Pancreas (tissue), 10 donors: ENCODE measurements around the gene BARX1. TPM values are rescaled to one million over a fixed set of nuclear protein-coding genes. Genes with fewer than 3 reads are reported as not detected.

ENCODE experiments used
- ATAC-seq, 4 donors: fragments of 200-7000 bp; cut with Tn5 transposase; one replicate each; pipeline versions ENCODE4 v1.8.0 to v1.9.1; 2020; ENCODE audit warnings: mild to moderate bottlenecking in 4 of 4, moderate library complexity in 4 of 4
- DNase-seq, 6 donors: peaks; one replicate each; pipeline ENCODE4 v3.0.0-alpha.2; 2020
- FAIRE-seq: peaks from 2 replicates; lab custom pipeline; 2012; peaks lifted over from hg19 to GRCh38; lab: Jason Lieb, UNC
- H3K27ac ChIP-seq, 4 donors: fragments of 200-600 bp; sonication (generic); 1 replicate in 3 of 4; 2 replicates in 1 of 4; pipeline versions ENCODE4 v1.5.0 to v1.8.0; 2020
- H3K27me3 ChIP-seq, 4 donors: fragments of 200-600 bp; one replicate each; pipeline ENCODE4 v1.8.0; 2021
- H3K36me3 ChIP-seq, 3 donors: fragments of 200-600 bp; sonication (generic) in 1 of 3; one replicate each; pipeline versions ENCODE4 v1.5.0 to v1.8.0; 2020 to 2021
- H3K4me1 ChIP-seq, 3 donors: fragments of 200-600 bp; one replicate each; pipeline ENCODE4 v1.8.0; 2021
- H3K4me3 ChIP-seq, 4 donors: fragments of 200-600 bp; sonication (generic) in 2 of 4; one replicate each; pipeline versions ENCODE4 v1.5.0 to v1.8.0; 2020 to 2021
- H3K9me3 ChIP-seq, 4 donors: fragments of 200-600 bp; one replicate each; pipeline ENCODE4 v1.8.0; 2021
- WGBS, 2 donors: extraction: QIAGEN DNeasy Blood & Tissue Kit; methylation state at CpG; one replicate each; pipeline ENCODE4 v1.1.7; 2013; 5-methylcytosine and 5-hydroxymethylcytosine counted together
- intact Hi-C, 3 donors: fragments of 100-400 bp; cut with DNase I; formaldehyde crosslinking; loops; one replicate each; pipeline versions ENCODE4 v1.11.1 to v1.14.2; 2022
- polyA plus RNA-seq, 2 donors: library from polyadenylated mRNA; stranded (reverse); fragments of 200-250 nt; gene quantifications; one replicate each; pipeline ENCODE4 v1.2.3, GENCODE V29; 2013
- total RNA-seq, 6 donors: library from RNA; stranded (reverse); fragmentation: NEBNext Ultra II Directional in 4 of 6; extraction: Animal tissue kit (Norgen Biotek cat#: 25700) in 4 of 6; gene quantifications; one replicate each; pipeline versions ENCODE4 v1.2.1 to v1.2.4, GENCODE V29; 2021 to 2023
- TF ChIP-seq, protein P1 (sequence below), 4 donors: fragments of 200-600 bp; sonication (generic) in 3 of 4; IDR thresholded peaks; one replicate each; pipeline versions ENCODE4 v1.5.0 to v1.8.0; 2021; ENCODE audit warnings: antibody characterized with exemption in 4 of 4
- donor health status: healthy with polysubstance abuse.
- donor health status: DM: no; HTN: no; CAD: no; lungs with moderate emphysema.
- donor health status: DM: no; HTN: no; CAD: no.
- donor health status: control.
- donor health status: control.
- donor health status: Bipolar disorder and iron deficiency.
- donor health status: DM: yes; HTN: yes; CAD: no.
- donor health status: DM: no; HTN: no; CAD: no.
- donor health status: DM: no; HTN: no; CAD: no.
- donor health status: DM: yes; HTN: yes; CAD: no.

Gene BARX1
- total and polyA plus RNA-seq, 8 donors = 0.19 to 3.7 (median 1.1) TPM; not detected in 3

DNA sequence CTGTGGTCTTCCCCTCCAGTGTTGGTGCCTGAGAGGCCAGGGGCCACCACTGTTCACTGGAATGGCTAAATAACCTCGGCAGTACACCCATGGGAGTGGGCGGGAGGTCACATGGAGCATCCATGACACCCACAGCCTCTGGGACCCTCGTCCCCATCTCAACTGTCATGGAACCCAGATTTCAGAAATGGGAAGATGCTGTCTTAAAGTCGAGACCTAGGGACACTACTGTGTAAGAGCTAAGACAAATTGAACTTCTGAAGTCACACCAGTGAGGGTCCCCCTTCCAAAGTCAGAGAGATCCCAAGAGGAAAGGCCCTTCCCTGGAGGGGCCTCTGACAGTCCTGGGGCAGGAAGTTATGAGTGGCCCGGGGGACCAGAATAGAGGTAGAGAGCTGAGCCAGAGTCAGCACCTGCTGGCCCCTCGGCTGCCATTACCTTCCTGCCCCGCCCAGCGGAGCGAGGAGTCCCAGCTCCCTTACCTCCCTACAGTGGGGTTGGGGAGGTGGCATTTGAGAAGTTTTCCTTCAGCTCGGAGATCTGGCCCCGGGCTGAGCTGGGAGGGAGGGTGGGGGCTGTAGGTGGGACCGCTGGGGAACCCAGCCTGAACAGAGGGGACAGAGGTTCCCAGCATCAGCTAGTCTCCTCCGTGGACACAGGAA lies 7.6 kb downstream of the BARX1 start:
- intact Hi-C loops = no loop called here
- H3K4me1 ChIP-seq = peaks cover 0 to 11% (median 6%) of the 10 kb centered on the region in 3 donors
- no peaks in the 10 kb centered on the region for H3K9me3 ChIP-seq
- H3K27ac ChIP-seq = no peak overlapping the region
- no peak overlapping the region for H3K4me3 ChIP-seq
- H3K36me3 ChIP-seq = no peaks in the 10 kb centered on the region
- no peak for ATAC-seq
- WGBS, 2 donors = 16% methylated on average over 13 of the region's 13 CpGs
- peaks cover 0 to 18% (median 12%) of the 10 kb centered on the region in 4 donors for H3K27me3 ChIP-seq
- no peak for DNase-seq
- TF ChIP-seq, protein P1, sequence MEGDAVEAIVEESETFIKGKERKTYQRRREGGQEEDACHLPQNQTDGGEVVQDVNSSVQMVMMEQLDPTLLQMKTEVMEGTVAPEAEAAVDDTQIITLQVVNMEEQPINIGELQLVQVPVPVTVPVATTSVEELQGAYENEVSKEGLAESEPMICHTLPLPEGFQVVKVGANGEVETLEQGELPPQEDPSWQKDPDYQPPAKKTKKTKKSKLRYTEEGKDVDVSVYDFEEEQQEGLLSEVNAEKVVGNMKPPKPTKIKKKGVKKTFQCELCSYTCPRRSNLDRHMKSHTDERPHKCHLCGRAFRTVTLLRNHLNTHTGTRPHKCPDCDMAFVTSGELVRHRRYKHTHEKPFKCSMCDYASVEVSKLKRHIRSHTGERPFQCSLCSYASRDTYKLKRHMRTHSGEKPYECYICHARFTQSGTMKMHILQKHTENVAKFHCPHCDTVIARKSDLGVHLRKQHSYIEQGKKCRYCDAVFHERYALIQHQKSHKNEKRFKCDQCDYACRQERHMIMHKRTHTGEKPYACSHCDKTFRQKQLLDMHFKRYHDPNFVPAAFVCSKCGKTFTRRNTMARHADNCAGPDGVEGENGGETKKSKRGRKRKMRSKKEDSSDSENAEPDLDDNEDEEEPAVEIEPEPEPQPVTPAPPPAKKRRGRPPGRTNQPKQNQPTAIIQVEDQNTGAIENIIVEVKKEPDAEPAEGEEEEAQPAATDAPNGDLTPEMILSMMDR (IDR thresholded peaks at IDR 0.05) = no peak
- no peak for FAIRE-seq

DNA sequence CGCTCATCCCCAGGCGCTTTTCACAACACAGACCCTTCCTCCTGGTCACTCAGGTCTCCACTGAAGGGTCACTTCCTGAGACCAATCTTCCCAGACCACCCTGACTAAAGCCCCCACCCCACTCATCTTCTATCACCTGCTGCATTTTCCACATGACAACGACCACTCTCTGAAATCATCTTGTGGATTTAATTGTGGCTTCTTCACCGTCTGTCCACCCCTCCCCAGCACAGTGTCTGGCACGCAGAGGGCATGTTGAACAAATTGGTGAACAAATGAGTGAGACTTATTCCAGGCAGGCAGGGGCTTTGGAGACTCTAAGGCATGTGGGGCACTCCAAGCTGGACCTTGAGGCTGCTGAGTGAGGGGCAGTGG lies 8.8 kb downstream of the BARX1 start:
- 9 to 10% methylated on average over 5 of the region's 5 CpGs for WGBS, 2 donors
- Histone ChIP-seq H3K27ac (no peak overlapping the region), H3K4me3 (peak overlapping the region in 2 of 4 donors; percentile 26 to 43), H3K9me3 (no peaks in the 10 kb centered on the region), H3K27me3 (peaks cover 0 to 12% (median 4%) of the 10 kb centered on the region in 4 donors), H3K4me1 (peaks cover 0 to 6% (median 0%) of the 10 kb centered on the region in 3 donors), H3K36me3 (no peaks in the 10 kb centered on the region)
- DNase-seq (no peak), FAIRE-seq (no peak), ATAC-seq (no peak)
- TF ChIP-seq, protein P1 (IDR thresholded peaks at IDR 0.05) = no peak
- intact Hi-C loops = no loop called here

DNA sequence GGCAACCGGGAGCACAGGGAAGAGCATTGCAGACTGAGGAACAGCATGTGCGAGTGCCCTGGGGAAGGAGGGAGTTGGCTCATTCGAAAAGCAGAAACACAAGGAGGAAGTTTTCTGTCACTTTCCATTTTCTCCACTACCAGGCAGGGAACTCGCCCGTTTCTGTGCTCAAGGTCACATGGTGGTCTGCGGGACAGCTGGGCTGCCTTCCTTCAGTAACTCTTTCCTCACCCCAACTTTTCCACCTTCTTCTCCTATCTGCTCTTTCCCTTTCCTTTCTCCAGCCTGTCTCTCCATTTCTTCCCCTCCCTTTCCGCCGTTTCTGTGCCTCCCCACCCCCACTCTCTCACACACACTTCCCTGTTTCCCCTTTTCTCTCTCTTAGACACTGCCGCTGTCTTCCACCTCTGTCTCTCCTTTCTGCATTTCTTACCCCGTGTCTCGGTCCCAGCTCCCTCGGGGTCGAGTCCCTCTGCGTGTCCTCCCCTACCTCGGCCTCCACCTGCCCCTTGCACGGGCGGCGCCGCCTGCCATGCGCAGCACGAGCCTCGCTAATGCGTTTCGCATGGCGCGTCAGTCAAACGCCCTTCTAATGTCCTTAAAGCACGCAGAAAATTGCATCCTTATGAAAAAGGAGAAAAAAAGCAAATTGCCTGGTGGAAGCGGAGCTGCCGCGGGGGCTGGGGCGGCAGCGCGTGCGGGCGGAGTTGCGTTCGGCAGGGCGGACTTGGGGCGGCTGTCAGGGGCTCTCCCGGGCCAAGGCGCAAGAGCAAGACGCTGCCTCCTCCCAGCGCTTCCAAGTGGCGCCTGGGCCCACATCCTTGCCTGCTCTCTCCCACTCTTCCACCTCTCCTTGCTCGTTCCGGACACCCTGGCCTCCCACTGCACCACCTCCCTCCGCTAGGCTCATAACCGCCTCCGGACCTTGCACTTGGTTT lies 9.5 kb downstream of the BARX1 start:
- Histone ChIP-seq H3K36me3 (no peaks in the 10 kb centered on the region), H3K27me3 (peaks cover 0 to 12% (median 4%) of the 10 kb centered on the region in 4 donors), H3K4me1 (peaks cover 0 to 3% (median 0%) of the 10 kb centered on the region in 3 donors), H3K27ac (no peak overlapping the region), H3K9me3 (no peaks in the 10 kb centered on the region), H3K4me3 (peak overlapping the region in 3 of 4 donors; percentile 8 to 43 (median 26))
- DNase-seq (peak in 1 of 6 donors; percentile 41), FAIRE-seq (no peak), ATAC-seq (peak in 3 of 4 donors; percentile 29 to 49 (median 33))
- TF ChIP-seq, protein P1 (IDR thresholded peaks at IDR 0.05) = no peak
- WGBS, 2 donors = 3 to 5% methylated on average over 45 to 50 of the region's 50 CpGs
- intact Hi-C loops = no loop called here

DNA sequence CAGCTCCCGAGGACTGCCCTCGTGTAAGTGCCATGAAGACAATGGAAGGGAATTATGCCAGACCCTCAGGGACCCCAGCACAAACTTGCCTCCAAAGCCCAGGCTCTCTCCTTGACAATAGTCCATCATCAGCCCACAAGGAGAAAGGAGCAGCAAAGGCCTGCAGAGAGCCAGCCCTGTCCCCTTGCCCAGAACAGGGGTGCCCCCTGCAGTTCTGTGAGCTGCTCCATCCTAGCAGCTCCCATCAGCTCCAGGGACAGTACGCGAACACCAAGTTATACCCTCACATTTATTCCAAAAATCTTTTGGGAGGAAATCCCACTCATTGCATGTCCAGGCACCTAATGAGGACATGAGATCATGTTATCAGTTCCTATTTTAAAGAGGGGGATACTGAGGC lies 11.1 kb downstream of the BARX1 start:
- Histone ChIP-seq H3K4me1 (peaks cover 0 to 2% (median 0%) of the 10 kb centered on the region in 3 donors), H3K36me3 (no peaks in the 10 kb centered on the region), H3K9me3 (no peaks in the 10 kb centered on the region), H3K4me3 (no peak overlapping the region), H3K27me3 (peaks cover 0 to 5% (median 0%) of the 10 kb centered on the region in 4 donors), H3K27ac (no peak overlapping the region)
- intact Hi-C loops = no loop called here
- TF ChIP-seq, protein P1 (IDR thresholded peaks at IDR 0.05) = no peak
- FAIRE-seq (no peak), DNase-seq (no peak), ATAC-seq (no peak)
- 71 to 72% methylated on average over 4 of the region's 4 CpGs for WGBS, 2 donors
